GM21737 (cell line): ENCODE data around the gene RBMS3.

Experiments used
- ATAC-seq: cut with Tn5 transposase; IDR thresholded peaks from one replicate; pipeline ENCODE4 v1.9.1; 2021; ENCODE audit warnings: mild to moderate bottlenecking, moderate library complexity; ENCODE audit not compliant: unreplicated experiment

RBMS3 gene

GRCh38 chr3:29850641-29851040 is 569.8 kb downstream of the RBMS3 start:
- no peak for ATAC-seq

- ATAC-seq: no peak
Observed at GRCh38 chr3:29852767-29853166, 571.9 kb downstream of the RBMS3 start.

- ATAC-seq: no peak
Observed at GRCh38 chr3:29853841-29854397, 573.0 kb downstream of the RBMS3 start.

- ATAC-seq: no peak
Observed at GRCh38 chr3:29854821-29855220, 574.0 kb downstream of the RBMS3 start.

GRCh38 chr3:29859726-29860270 is 578.9 kb downstream of the RBMS3 start:
- ATAC-seq: no peak

GRCh38 chr3:29864809-29865208 is 583.9 kb downstream of the RBMS3 start:
- no peak for ATAC-seq

- no peak for ATAC-seq
Observed at GRCh38 chr3:29868543-29869101, 587.8 kb downstream of the RBMS3 start.

GRCh38 chr3:29870136-29870535 is 589.3 kb downstream of the RBMS3 start:
- no peak for ATAC-seq

- no peak for ATAC-seq
Observed at GRCh38 chr3:29871087-29871486, 590.2 kb downstream of the RBMS3 start.

GRCh38 chr3:29880809-29881208 is 599.9 kb downstream of the RBMS3 start:
- no peak for ATAC-seq

GRCh38 chr3:29887451-29887850 is 606.6 kb downstream of the RBMS3 start:
- ATAC-seq: no peak

- no peak for ATAC-seq
Observed at GRCh38 chr3:29889215-29889614, 608.3 kb downstream of the RBMS3 start.

- no peak for ATAC-seq
Observed at GRCh38 chr3:29890801-29891200, 609.9 kb downstream of the RBMS3 start.

GRCh38 chr3:29892976-29893554 is 612.2 kb downstream of the RBMS3 start:
- ATAC-seq: no peak

GRCh38 chr3:29896856-29897255 is 616.0 kb downstream of the RBMS3 start:
- ATAC-seq: no peak

- no peak for ATAC-seq
Observed at GRCh38 chr3:29898171-29898965, 617.5 kb downstream of the RBMS3 start.

GRCh38 chr3:29899021-29899420 is 618.1 kb downstream of the RBMS3 start:
- ATAC-seq: no peak

GRCh38 chr3:29901097-29901496 is 620.2 kb downstream of the RBMS3 start:
- ATAC-seq: no peak

- ATAC-seq: no peak
Observed at GRCh38 chr3:29903600-29903999, 622.7 kb downstream of the RBMS3 start.

- no peak for ATAC-seq
Observed at GRCh38 chr3:29906906-29907305, 626.0 kb downstream of the RBMS3 start.

GRCh38 chr3:29912600-29913288 is 631.9 kb downstream of the RBMS3 start:
- ATAC-seq: no peak
